HG02981 (cell line): ENCODE data around the gene NEUROG1.
"Not testable (repeated sequence)": the region's sequence is repeated elsewhere in the genome, so short reads cannot be mapped to it uniquely, and the experiment has no call there.

Experiments used
- ATAC-seq: cut with Tn5 transposase; IDR thresholded peaks from one replicate; pipeline ENCODE4 v1.9.1; 2021; ENCODE audit warnings: mild to moderate bottlenecking, moderate library complexity; ENCODE audit not compliant: unreplicated experiment

Gene NEUROG1

DNA sequence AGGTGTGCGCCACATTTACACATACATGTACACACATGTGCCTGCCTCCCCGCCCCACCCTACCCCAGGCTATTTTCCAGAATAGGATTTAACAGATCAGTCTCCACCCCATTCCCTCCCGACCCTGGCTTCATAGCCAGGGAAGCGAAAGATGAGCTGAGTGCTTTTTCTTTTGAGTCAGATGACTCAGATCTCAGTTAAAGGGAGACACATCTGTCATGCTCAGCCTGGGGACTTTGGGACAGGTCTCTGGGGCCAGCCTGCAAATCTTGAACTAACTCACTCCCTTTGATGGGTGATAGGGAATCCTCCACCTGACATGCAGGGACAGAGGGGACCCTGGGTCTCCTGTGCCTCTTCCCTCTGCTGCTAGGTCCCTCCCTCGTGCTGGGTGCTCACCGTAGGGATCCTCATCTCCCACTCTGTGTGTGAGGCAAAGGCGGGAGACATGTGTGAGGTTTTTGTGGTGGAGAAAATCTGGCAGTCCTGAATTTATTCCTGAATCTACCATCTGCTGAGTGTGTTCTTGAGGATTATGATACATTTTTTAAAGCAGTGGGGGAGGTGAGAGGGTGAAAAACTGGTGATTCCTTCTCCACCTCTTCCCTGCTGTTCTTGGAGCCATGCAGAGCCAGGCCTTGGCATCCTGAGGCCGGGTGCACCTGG lies 37.7 kb downstream of the NEUROG1 start:
- ATAC-seq: no peak

DNA sequence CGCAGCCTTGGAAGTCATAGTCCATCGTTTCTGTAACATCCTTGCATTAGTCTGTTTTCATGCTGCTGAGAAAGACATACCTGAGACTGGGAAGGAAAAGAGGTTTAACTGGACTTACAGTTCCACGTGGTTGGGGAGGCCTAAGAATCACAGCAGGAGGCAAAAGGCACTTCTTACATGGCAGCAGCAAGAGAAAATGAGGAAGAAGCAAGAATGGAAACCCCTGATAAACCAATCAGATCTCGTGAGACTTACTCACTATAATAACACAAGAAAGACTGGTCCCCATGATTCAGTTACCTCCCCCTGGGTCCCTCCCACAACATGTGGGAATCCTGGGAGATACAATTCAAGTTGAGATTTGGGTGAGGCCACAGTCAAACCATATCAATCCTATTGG lies 40.2 kb downstream of the NEUROG1 start:
- not testable (repeated sequence) for ATAC-seq

DNA sequence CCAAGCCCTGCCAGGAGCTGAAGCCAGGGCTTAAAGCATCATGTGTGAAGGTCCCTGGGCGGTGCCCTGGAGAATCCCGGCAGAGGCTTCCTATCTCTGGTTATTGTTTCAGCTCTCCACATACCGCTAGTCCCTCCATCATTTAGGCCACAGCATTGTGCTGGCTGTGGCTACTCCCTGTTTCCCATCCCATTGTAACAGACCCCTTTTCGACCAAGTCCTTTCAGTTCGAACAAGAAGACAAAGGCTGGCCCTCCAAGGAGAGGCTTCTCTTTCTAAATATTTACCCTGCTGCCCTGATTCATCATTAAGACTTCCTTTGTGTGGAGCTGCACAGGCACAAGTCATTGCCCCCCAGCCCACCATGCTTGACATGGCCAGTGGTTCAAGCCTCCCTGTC lies 41.6 kb downstream of the NEUROG1 start:
- ATAC-seq: no peak

GRCh38 chr5:135493406-135494180 lies 42.2 kb downstream of the NEUROG1 start:
- no peak for ATAC-seq

DNA sequence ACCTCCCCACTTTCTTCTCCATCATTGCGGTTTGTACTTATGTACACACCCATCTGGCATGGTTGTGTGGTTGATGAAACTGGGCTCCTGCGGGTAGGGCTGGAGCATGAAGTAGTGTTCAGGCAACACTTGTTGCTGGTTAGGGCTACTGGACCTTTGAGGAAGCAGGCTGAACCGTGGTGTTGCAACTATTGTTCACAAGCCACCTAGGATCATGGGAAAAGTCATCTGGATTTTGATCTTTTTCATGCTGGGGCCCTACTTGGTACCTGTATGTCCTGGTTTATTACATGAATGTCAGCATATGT lies 43.5 kb downstream of the NEUROG1 start:
- no peak for ATAC-seq

- no peak for ATAC-seq
Measured at GRCh38 chr5:135491552-135492318, 44.0 kb downstream of the NEUROG1 start.

GRCh38 chr5:135491038-135491551 lies 44.7 kb downstream of the NEUROG1 start:
- ATAC-seq: no peak

- no peak for ATAC-seq
Measured at GRCh38 chr5:135490245-135491037, 45.3 kb downstream of the NEUROG1 start.

- no peak for ATAC-seq
Measured at GRCh38 chr5:135489466-135490244, 46.1 kb downstream of the NEUROG1 start.

DNA sequence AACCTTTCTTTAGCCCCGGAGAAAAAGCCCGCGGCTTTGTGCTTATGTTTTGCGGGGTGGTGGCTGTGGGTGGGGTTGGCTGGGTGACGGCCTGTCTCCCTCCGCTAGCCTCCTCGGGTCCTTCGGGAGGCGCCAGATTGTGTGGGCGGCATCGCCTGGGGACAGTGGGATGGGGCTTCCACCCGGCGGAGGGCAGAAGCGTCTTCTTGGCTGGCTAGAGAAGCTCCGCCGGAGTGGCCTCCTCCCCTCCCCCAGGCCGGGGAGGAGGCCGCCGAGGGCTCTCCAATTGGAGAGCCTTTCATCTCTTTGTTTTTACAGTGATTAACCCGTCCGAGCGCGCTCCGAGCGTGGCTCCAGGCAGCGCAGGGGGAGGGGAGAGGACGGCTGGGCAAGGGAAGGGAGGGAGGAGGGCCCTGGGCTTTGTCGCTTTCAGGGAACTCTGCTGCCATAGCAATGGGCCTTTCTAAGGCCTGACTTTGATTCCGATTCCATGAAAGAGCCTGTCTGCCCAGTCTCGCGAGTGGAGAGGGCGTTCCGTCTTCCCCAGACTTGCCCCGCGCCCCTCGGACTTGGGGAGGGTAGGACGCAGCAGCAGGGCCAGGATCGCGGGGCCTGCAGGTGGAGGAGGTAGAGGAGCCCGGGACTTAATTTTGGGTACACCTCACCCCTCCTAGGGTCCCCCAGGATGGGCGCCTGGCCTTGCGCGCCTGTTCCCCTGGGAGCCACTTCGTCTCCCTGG lies 46.9 kb downstream of the NEUROG1 start:
- no peak for ATAC-seq

- no peak for ATAC-seq
Measured at GRCh38 chr5:135487839-135488514, 47.8 kb downstream of the NEUROG1 start.

DNA sequence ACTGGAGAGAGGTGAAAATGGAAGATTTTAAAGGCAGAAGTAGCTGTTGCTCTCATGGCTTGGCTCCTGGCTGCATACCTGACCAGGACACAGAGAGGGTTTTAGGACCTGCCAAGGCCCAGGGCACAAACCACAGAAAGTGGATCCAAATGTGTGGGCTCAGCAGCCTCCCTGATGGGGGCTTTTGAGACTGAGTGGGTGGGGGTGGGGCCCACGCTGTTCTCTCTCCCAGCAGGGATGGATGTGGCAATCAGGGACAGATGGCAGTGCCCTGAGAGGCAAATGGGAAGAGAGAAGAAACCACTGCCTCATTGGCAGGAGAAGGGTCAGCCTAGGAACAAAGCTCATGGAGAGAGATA lies 48.7 kb downstream of the NEUROG1 start:
- no peak for ATAC-seq

DNA sequence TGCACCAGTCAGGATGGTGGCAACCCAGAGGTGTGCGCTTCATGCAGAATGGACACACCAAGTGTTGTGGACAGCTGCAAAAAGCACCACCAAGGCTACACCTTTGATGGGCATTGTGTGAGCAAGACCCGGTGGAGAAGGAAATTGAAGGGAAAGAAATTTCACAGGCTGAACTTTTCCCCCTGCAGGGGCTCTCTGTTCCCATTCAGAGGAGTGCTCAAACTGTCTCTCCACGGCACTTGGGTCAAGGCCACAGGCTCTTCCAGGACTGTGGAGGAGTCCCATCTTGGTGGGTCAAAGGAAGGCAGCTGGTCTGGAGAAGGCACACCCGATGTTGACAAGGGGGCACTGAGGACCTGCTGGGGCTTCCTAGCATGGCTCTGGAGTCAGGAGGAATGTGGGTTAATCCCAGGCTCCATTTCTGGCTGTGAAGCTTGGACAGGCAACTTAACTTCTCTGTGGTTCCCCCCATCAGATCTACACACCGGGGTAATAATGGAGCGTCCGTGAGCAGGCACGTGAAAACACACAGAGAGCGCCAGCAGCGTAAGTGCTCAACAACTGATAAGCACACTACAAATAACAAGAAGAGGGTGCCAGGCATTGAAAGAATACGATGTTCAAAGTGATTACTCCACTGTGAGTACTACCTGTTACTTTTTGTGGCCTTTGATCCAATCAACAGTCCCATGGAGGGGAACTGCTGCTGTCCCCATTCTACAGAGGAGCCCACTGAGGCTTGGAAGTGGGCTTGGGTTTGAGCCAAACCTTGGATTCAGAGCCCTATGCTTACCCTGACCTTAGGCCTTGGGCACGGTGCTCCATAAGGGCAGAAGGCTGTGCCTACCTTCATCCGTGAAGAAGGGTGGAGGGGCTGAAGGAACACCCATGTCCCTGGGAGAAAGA lies 49.4 kb downstream of the NEUROG1 start:
- ATAC-seq: no peak

GRCh38 chr5:135484674-135485086 lies 51.1 kb downstream of the NEUROG1 start:
- ATAC-seq: no peak
